ENCODE measurements around the gene TRPV5.

DNA sequence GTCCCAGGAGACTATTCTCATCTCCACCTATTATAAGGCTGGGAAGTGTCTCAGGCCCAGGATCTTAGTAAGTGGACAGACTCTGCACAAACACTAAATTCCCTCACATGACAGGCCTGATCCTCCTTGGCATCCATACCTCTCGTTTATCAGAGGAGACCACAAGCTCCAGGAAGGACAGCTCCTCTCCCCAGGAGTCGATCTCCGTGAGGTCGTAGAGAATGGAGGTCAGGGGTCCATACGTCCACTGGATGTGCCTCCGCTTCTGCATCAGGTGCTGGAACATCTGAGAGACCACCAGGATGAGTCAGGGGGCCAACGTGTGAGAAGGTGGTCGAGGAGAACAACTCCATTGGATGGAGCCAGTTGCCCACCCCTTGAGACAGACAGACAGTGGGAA lies 5.6 kb downstream of the TRPV5 start:
- TF ChIP-seq CTCF (conservative IDR thresholded peaks at IDR 0.05; ENCODE audit: low read depth, low read length) (no peak), RFX5 (IDR thresholded peaks at IDR 0.05; ENCODE audit: low read depth, low read length) (no peak), POLR2A (IDR thresholded peaks at IDR 0.05; ENCODE audit: low read depth, low read length) (no peak), MAFK (IDR thresholded peaks at IDR 0.05; ENCODE audit: low read depth, low read length) (no peak), CHD1 (IDR thresholded peaks at IDR 0.05; ENCODE audit: low read depth, low read length) (no peak), RAD21 (IDR thresholded peaks at IDR 0.05; ENCODE audit: low read length) (no peak)
